CD4-positive, alpha-beta T cell (primary cell): ENCODE measurements around the gene SGCE. TPM values are rescaled to one million over a fixed set of nuclear protein-coding genes. Genes with fewer than 3 reads are reported as not detected.
A peak's percentile ranks its signal among the peaks of the same experiment; 100 is the strongest.

ENCODE experiments used
- ATAC-seq: fragments of 200-7000 bp; cut with Tn5 transposase; one replicate; pipeline ENCODE4 v1.10.0; 2022; ENCODE audit warnings: mild to moderate bottlenecking; ENCODE audit not compliant: poor library complexity
- CTCF ChIA-PET: fragments of 350-600 bp; sonication (Branson Sonifier 250); formaldehyde crosslinking; loops from one replicate; lab custom pipeline; 2021; ENCODE audit warnings: antibody characterized with exemption, inconsistent platforms; lab: Charles Lee
- POLR2A ChIA-PET: fragments of 350-600 bp; sonication (Branson Sonifier 250); formaldehyde crosslinking; loops from one replicate; lab custom pipeline; 2021; ENCODE audit warnings: antibody characterized with exemption, inconsistent platforms; lab: Charles Lee
- DNase-seq, 14 experiments: peaks; one replicate each; pipeline ENCODE4 v3.0.0-alpha.2; 2013 to 2020; ENCODE audit warnings: mixed read lengths in 2 of 14
- H3K27ac ChIP-seq, 2 donors: one replicate each; pipeline versions ENCODE4 v1.5.1 to v1.7.0; 2013; ENCODE audit warnings: low read length in 2 of 2, low read depth in 1 of 2, mild to moderate bottlenecking in 1 of 2
- H3K27me3 ChIP-seq, 2 experiments: 1 replicate in 1 of 2; 2 replicates in 1 of 2; pipeline versions ENCODE4 v1.6.1 to v1.7.0; 2013; ENCODE audit warnings: low read length in 2 of 2, control low read depth in 1 of 2, mild to moderate bottlenecking in 1 of 2, moderate library complexity in 1 of 2; ENCODE audit not compliant: insufficient read depth in 2 of 2, control insufficient read depth in 1 of 2
- H3K36me3 ChIP-seq: one replicate; pipeline ENCODE4 v1.6.1; 2013; ENCODE audit warnings: low read length, control low read depth; ENCODE audit not compliant: insufficient read depth
- H3K4me1 ChIP-seq: one replicate; pipeline ENCODE4 v1.6.1; 2013; ENCODE audit warnings: low read length, control low read depth; ENCODE audit not compliant: insufficient read depth
- H3K4me3 ChIP-seq: one replicate; pipeline ENCODE4 v1.5.1; 2013; ENCODE audit warnings: mild to moderate bottlenecking, low read length, moderate library complexity
- H3K9me3 ChIP-seq, 2 experiments: 1 replicate in 1 of 2; 2 replicates in 1 of 2; pipeline versions ENCODE4 v1.6.1 to v1.7.0; 2013; ENCODE audit warnings: low read length in 2 of 2, mild to moderate bottlenecking in 2 of 2, control low read depth in 1 of 2, moderate library complexity in 1 of 2; ENCODE audit not compliant: control insufficient read depth in 1 of 2, insufficient read depth in 1 of 2
- H3K27ac Mint-ChIP-seq: one replicate; pipeline ENCODE4 v1.8.0; 2020; ENCODE audit warnings: mixed read lengths
- H3K27me3 Mint-ChIP-seq: one replicate; pipeline ENCODE4 v1.8.0; 2021; ENCODE audit warnings: mixed read lengths
- H3K36me3 Mint-ChIP-seq: one replicate; pipeline ENCODE4 v1.8.0; 2021; ENCODE audit warnings: low read depth, mixed read lengths
- H3K4me1 Mint-ChIP-seq: one replicate; pipeline ENCODE4 v1.8.0; 2021; ENCODE audit warnings: low read depth, mixed read lengths
- H3K4me3 Mint-ChIP-seq: one replicate; pipeline ENCODE4 v1.8.0; 2020; ENCODE audit warnings: mild to moderate bottlenecking, mixed read lengths
- H3K9me3 Mint-ChIP-seq: one replicate; pipeline ENCODE4 v1.8.0; 2020; ENCODE audit warnings: mixed read lengths
- CTCF ChIP-seq: fragments of 200-600 bp; IDR thresholded peaks from one replicate; pipeline ENCODE4 v1.8.0; 2022; ENCODE audit warnings: antibody characterized with exemption, mild to moderate bottlenecking
- intact Hi-C, 2 experiments: fragments of 100-400 bp; cut with DNase I in 1 of 2; cut with micrococcal nuclease in 1 of 2; formaldehyde crosslinking; loops; one replicate each; pipeline versions ENCODE4 v1.15.1 to v1.9.0; 2023 to 2025; cut with DNase I, micrococcal nuclease
- total RNA-seq, 174 experiments: library from RNA in 2 of 174; stranded (reverse) in 2 of 174; gene quantifications; one replicate each; pipeline ENCODE4 v1.2.3 and lab custom pipeline; 2021 to 2026

The SGCE gene
- total RNA-seq, 2 experiments from 2014 or later, result 0.31 TPM; not detected in 1

- Mint-ChIP-seq H3K4me1 (no peaks in the 10 kb centered on the region), H3K36me3 (no peaks in the 10 kb centered on the region), H3K27ac (no peak overlapping the region), H3K9me3 (no peaks in the 10 kb centered on the region), H3K4me3 (no peak overlapping the region), H3K27me3 (peaks cover 10% of the 10 kb centered on the region)
- Histone ChIP-seq H3K27ac (no peak overlapping the region), H3K9me3 (peaks cover 0 to 10% of the 10 kb centered on the region in 2 experiments), H3K27me3 (no peaks in the 10 kb centered on the region), H3K4me3 (no peak overlapping the region), H3K36me3 (no peaks in the 10 kb centered on the region), H3K4me1 (no peaks in the 10 kb centered on the region)
- no peak for DNase-seq
- POLR2A ChIA-PET, result no interaction called here
- CTCF ChIA-PET, result no interaction called here
- no peak for ATAC-seq
- intact Hi-C loops, result loop anchor here in 1 of 2 experiments (10.0 kb wide), 1 partner anchor 1431 kb away; the partner anchor contains the start of gene VPS50
- no peak for TF ChIP-seq CTCF
These were observed 9.5 kb upstream of the SGCE start for GRCh38 chr7:94665426-94665825.

GRCh38 chr7:94664023-94664422 is 8.1 kb upstream of the SGCE start:
- Histone ChIP-seq H3K9me3 (peaks cover 0 to 10% of the 10 kb centered on the region in 2 experiments), H3K27ac (no peak overlapping the region), H3K27me3 (no peaks in the 10 kb centered on the region), H3K36me3 (no peaks in the 10 kb centered on the region), H3K4me1 (no peaks in the 10 kb centered on the region), H3K4me3 (no peak overlapping the region)
- H3K4me3 Mint-ChIP-seq, result no peak overlapping the region
- ChIA-PET CTCF (no interaction called here), POLR2A (no interaction called here)
- no peaks in the 10 kb centered on the region for H3K9me3 Mint-ChIP-seq
- H3K27me3 Mint-ChIP-seq, result peaks cover 7% of the 10 kb centered on the region
- H3K27ac Mint-ChIP-seq, result no peak overlapping the region
- TF ChIP-seq CTCF, result no peak
- no peaks in the 10 kb centered on the region for H3K36me3 Mint-ChIP-seq
- DNase-seq (peak in 1 of 14 experiments; percentile 6), ATAC-seq (no peak)
- intact Hi-C loops, result loop anchor here in 1 of 2 experiments (10.0 kb wide), 1 partner anchor 1429 kb away; the partner anchor contains the start of gene VPS50
- H3K4me1 Mint-ChIP-seq, result no peaks in the 10 kb centered on the region

- Histone ChIP-seq H3K4me1 (no peaks in the 10 kb centered on the region), H3K27me3 (no peaks in the 10 kb centered on the region), H3K27ac (no peak overlapping the region), H3K36me3 (no peaks in the 10 kb centered on the region), H3K9me3 (peaks cover 0 to 18% of the 10 kb centered on the region in 2 experiments), H3K4me3 (no peak overlapping the region)
- CTCF ChIA-PET, result no interaction called here
- Mint-ChIP-seq H3K9me3 (no peaks in the 10 kb centered on the region), H3K4me1 (no peaks in the 10 kb centered on the region), H3K27ac (no peak overlapping the region), H3K27me3 (peaks cover 3% of the 10 kb centered on the region), H3K4me3 (no peak overlapping the region), H3K36me3 (no peaks in the 10 kb centered on the region)
- ATAC-seq (no peak), DNase-seq (no peak)
- no peak for TF ChIP-seq CTCF
- intact Hi-C loops, result loop anchor here in 1 of 2 experiments (10.0 kb wide), 1 partner anchor 1428 kb away; the partner anchor contains the start of gene VPS50
- POLR2A ChIA-PET, result no interaction called here
These were observed 6.6 kb upstream of the SGCE start for GRCh38 chr7:94662548-94662947.
